HG03342 (cell line): ENCODE data around the gene PPP4C.
"Not testable (repeated sequence)": the region's sequence is repeated elsewhere in the genome, so short reads cannot be mapped to it uniquely, and the experiment has no call there.

Experiments
- ATAC-seq: cut with Tn5 transposase; IDR thresholded peaks from one replicate; pipeline ENCODE4 v1.9.1; 2021; ENCODE audit warnings: mild to moderate bottlenecking, moderate library complexity; ENCODE audit not compliant: unreplicated experiment

PPP4C gene

DNA sequence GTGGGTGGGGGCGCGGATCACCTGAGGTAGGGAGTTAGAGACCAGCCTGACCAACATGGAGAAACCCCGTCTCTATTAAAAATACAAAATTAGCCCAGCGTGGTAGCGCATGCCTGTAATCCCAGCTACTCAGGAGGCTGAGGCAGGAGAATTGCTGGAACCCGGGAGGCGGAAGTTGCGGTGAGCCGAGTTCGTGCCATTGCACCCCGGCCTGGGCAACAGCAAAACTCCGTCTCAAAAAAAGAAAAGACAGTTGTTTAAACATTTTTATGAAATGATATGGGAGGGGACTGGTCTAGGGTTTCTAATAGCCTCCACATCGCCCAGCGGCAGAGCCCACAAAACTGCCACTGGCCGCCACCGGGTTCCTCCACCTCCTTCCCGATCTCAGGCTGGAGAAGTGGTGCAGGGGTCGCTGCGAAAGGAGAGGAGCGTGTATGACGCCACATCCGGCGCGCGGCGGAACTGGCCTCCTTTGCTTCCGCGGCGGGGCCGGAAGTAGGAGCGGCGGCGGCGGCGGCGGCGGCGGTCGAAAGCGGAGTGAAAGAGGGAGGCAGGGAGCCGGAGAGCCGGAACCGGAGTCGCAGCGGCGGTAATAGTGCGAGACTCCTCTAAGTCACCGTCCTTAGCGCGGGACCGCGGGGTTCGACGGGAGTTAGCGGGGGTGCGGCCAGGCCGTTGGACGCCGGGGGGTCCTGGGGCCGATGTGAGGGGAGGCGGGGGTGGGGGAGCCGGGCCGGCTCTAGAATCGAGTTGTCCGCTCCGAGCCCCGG lies at the start of gene PPP4C:
TSS of gene PPP4C (plus strand) at position 492 of the 773 bp plus-strand sequence. CDS start 384 bp downstream, outside the sequence.
- peak; percentile 65 for ATAC-seq

DNA sequence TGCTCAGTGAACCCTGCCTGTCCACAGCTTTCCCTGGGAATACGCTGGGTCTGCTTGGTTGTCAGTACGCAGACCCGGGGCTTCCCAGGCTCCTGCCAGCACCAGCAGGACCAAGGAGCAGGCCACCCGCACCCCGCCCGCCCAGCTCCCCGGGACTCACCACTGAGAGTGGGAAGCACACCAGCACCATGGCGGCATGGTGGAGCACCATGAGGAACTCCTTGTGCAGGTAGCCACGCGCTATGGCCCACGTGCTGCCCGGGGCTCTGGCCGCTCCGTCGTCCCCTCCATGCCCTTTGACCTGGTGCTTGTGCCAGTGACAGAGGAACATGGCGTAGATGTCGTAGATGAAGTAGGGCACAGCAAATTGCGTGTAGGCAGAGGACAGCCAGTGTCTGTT lies 49.3 kb upstream of the PPP4C start:
- ATAC-seq, result no peak

DNA sequence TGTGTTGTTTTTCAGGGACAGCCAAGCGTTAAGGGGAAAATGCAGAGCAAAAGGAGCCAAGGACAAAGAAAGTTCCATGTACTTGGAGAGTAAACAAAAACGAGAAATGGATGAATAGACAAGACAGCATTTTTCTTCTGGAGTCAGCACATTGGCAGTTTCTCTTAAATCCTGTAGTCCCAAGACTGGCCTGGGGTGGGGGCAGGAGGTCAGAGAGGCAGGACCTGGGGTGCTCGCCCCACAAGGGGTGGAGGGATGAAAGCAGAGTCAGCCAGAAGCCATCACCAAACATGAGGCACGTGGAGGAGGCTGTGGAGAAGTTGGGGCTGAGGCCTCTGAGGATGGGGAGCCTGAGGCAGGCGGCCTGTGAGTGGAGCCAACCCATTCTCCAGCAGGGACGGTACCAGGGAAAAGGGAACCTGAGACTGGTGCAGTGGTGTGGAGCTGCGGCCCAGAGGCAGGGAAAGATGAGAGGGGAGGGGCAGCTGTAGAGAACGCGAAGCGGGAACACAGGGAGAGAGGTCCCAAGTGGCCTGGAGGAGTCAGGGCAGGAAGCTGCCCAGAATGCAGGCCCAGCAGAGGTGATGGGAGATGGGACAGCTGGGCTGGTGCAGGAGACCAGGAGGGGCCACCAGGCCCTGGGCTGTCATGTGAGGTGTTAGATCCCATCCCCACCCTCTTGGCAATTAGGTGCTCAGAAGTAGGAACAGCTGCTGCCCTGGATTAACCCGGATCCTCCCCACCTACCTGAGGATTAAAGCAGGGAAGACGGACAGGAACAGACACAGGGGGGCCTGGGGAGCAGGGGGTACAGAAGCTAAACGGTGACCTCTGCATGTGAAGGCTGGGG lies 48.0 kb upstream of the PPP4C start:
- ATAC-seq, result no peak

DNA sequence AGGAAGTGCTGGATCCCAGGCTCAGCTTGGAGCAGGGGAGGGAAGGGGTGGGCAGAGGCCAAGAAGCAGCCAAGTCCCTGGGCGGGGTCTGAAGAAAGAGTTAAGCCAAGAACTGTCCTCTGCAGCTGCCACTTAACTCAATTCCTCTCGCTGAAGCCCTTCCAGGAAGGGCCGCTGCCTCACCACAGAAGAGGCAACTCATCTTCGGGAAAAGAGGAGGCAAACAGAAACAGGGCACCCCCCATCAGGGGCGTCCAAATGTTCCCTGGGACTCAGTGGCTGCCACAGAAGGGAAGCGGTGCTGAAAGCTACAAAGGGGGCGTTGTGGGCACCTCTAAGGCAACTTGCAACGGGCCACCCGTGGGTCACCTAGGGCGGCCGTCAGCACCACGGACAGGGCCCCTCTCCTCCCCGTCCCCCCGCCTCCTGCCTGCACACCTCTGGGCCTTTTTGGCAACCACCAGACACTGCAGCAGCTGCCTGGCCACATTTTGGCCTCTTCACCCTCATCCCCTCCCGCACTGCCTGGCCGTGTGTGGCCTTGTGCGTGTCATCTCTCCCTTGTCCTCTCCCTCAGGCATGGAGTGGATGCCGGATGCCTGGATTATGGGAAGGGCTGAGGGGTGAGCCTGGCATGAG lies 47.2 kb upstream of the PPP4C start:
- ATAC-seq, result no peak

DNA sequence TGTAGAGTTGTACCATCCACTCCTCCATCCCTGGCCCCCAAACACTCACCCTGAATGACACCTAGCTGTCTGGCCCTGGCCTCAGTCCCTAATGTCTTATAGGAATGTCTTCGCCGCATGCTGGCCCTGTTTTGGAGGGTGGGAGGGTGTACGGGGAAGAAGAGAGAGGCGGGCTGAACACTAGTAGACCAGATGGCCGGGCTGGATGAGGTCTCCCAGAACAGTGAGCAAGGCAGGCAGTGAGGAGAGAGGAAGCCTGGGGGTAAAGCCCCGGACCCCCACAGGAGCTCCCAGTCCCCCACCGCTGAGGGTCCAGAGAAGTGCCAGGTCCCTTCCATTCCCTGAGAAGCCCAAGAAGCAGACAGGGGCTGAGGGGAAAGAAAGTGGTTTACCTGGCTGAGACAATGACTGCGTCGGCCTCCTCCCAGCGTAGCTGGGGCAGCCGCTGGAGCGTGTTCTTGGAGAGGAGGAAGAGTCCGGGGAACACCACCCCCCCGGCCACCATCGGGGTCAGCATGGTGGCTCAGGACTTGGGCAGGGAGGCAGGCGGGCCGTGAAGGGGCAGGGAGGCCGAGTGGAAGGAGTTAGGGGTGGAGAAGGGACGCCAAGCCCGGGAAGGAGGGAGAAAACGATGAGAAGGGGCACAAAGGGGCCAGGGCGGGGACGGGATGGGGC lies 45.6 kb upstream of the PPP4C start:
- no peak for ATAC-seq

DNA sequence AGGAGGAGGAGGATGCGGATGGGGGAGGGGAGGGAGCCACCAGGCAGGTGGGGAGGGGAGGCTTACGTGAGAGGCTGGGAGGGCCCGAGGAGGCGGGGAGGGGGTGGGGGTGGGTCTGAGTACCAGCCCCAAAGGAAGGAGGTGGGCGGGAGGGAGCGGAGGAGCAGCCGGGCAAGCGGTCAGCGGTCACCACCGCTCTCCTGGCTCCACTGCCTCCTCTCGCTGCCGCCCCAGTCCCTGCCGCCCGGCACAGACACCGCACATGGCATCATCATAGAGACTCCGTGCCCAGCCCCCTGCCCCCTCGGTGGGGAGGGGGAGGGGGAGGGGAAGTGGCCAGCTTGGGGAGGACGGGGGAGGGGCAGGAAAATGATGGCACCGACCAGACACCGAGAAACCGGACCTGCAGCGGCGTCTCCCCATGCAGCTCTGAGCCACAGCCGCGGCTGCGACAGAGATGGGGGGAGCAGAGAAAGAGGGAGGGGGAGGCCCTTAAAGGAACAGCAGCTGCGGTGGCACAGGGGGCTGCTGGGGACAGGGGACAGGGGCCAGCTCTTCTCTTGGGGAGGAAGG lies 44.9 kb upstream of the PPP4C start, which contains the start of gene TLCD3B:
TSS of gene TLCD3B (minus strand) at position 431 of the 573 bp plus-strand sequence. CDS start 744 bp downstream, outside the sequence.
- ATAC-seq, result no peak

DNA sequence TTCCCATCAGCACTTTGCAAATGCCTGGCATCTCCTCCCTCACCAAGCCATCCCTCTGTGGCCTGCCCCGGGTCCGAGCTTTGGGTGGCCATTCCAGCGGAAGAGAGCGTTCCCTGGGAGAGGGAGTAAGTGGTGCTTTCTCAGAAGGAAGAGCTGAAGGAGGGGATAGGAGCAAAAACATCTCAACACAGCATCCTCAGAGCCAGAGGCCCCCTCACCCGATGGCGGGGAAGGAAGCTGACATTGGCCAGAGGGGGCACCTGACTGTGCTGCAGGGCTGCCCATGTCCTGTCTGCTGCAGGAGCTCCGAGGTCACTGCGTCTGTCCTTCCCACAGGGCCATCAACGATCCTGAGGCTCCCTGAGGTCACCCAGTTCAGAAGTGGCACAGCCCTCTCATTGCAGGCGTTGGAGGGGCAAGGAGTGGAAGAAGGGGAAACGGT lies 44.3 kb upstream of the PPP4C start:
- ATAC-seq, result no peak

DNA sequence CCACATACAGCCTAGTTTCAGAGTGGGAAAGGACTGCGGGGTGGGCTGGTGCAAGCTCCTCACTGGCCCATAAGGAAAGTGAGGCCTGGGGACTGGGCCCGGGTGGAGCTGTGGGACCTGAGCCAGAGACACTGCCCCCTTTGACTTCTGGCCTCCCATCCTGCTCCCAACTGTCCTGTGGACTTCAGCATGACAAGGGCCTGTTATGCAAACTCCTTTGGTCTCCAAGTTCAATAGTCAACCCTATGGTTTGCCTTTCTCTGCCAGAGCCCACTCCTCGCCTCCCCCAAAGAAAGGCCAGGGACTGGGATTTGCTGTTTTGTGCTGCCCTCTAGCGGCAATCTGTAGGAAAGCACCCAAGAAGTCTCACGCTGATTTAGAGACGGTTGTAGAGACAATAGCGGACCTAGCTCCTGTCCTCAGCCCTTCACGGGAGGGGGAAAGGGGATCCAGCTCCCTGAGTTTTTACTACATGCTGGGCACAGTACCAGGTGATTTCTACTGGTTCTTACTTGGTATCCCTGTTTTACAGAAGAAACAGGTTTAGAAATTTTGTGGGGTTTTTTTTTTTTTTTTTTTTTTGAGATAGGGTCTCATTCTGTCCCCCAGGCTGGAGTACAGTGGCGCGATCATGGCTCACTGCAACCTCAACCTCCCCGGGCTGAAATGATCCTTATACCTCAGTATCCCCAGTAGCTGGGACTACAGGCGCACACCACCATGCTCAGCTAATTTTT lies 43.5 kb upstream of the PPP4C start:
- no peak for ATAC-seq

DNA sequence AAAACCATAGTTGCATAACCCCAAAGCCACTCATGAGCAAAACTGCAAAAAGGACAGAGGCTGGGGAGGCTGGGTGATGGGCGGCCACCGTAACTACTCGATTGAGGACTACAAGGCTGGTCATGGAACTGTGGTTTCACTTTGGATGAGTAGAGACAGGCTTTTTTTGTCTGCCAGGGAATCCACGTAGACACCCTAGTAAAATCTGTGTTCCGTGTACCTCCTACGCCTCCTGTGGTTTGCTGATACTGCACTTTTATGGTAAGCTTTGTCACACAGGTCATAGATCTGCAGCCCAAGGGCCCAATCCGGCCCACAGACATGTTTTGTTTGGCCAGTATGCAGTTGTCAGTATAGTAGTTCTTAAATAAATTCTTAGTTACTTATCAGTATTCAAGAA lies 42.5 kb upstream of the PPP4C start:
- ATAC-seq, result no peak

DNA sequence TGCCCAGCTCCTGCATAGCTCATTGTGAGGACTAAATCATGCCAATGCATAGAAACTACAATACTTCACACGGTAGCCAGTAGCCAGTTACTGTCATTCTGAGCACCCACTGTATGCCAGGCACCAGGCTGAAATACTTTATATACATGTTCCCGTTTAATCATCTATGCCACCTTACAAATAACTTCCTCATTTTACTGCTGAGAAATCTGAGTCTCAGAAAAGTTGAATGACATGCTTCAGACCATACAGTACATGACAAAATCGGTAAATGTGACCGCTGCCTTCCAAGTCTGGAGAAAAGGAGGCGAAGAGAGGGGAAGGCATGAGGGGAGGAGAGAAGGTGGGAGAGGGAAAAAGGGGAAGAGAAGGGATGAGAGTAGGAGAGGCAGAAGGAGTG lies 35.6 kb upstream of the PPP4C start:
- ATAC-seq, result no peak

DNA sequence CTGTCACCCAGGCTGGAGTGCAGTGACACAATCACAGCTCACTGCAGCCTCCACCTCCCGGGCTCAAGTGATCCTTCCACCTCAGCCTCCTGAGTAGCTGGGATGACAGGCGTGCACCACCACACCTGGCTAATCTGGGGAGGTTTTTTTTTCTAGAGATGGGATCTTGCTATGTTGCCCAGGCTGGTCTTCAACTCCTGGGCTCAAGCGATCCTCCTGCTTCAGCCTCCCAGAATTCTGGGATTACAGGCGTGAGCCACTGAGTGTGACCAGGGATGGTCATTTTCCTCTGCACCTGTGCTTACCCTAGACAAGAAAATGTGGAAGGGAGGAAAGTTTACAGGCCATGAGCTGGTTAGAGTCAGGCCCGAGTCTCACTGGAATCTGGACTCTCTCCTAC lies 35.1 kb upstream of the PPP4C start:
- not testable (repeated sequence) for ATAC-seq

DNA sequence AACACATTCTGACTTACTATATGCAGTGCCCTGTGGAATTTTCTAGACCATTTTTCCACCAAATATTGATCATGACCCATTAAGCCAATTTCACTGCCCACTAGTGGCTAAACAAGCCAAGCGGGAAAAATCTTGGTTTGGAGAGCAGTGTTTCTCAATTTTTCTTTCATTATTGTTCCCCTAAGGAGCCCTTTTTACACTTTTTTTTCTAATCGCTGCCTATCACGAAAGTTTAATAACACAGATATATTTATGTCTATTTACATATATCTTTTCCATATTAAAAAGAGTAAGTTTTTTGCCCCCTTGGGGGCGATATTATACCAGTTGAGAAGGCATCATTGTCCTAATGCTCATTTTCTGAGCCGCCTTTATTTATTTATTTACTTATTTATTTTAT lies 34.0 kb upstream of the PPP4C start:
- ATAC-seq, result no peak

DNA sequence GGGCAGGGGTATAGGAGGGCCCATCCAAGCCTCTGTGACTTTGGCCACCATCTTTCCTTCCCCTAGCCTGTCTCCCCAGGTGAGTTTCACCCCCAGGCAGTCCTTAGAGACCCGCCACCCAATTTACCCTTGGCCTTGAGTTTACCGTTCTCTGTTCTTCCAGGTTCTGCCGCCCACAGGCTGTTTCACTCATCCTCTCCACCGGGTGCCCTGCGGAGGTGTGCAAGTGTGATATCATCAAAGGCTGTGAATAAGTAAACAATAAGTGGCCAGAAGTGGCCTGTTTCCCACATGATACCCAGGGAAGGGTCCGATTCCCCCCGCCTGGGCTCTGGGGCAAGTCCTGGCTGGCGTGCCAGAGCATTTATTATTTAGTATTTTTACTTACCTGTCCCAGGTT lies 29.6 kb upstream of the PPP4C start:
- ATAC-seq, result no peak

DNA sequence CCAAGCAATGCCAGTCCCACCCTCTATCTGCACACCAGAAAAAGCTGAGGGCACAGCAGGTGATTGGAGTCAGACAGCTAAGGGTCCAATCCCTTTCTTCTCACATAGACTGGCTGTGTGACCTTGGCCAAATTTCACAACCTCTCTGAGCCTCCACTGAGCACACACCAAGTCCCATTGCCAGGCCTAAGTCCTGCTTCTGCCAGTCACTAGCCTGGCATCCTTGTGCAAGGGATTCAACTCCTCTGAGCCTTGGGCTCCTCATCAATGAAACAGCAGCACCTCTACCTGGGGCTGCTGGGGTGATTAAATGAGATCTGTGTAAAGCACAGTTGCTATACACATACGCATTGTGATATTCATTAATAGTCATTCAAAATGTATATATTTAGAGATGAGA lies 29.2 kb upstream of the PPP4C start:
- ATAC-seq, result no peak

DNA sequence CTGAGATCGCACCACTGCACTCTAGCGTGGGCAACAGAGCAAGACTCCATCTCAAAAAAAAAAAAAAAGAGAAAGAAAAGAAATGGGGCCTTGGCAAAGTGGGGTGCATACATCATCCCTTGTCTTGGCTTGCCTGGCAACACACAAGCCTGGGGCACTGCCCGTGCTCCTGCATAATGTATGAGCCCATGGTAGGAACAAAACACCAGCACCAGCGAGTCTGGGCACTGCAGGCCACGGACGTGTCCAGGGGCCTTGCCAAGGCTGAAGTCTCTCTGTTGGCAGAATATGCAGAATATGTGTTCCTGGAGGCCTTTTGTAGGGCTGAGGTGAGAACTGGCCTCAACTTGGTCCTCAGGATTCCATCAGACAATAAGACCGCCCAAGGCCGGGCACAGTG lies 25.9 kb upstream of the PPP4C start:
- no peak for ATAC-seq

DNA sequence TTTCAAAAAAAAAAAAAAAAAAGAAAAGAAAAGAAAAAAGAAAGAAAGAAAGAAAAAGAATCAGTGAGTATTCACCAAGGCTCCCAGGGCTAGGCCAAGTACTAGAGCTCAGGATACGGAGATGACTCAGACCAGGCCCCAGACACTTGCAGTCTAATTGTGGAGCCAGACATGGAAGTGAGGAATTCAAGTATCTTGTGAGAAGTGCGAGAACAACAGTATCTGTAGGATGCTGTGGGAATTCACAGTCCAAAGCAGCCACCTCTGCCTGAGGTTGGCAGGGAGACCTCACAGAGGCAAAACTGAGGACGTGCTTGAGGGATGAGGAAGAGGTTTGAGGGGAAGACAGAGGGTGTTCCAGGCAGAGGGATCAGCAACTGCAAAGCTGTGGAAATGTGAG lies 24.3 kb upstream of the PPP4C start:
- no peak for ATAC-seq

DNA sequence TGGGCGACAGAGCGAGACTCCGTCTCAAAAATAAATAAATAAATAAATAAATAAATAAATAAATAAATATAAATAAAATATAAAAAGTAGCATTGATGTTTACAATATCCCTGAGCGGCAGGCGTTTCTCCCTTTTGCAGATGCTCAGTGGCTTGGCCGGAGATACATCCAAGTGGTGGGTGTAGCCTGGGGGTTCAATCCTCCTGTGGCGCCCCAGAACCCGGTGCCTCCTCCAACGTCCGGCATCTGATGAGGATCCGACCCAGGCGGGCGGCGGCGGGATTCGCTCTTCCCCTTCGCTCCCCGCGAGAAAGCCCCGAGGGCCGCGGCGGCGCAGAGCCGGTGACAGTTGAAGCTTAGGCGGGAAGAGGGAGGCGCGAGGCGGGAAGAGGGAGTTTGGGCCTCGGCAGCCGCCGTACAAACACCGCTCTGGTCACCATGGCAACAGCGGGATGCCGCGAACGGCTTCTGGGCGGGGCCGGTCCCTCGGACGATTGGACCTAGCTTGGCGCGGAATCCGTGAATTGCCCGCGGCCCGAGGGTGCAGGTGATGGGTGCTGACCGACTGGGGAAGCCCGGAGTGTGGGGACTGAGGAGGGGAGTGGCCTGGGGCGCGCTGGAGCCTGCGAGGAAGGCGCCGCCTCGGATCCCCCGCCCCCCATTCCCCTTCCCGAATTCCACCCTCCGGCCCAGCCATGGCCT lies 23.0 kb upstream of the PPP4C start:
- peak; percentile 69 for ATAC-seq

DNA sequence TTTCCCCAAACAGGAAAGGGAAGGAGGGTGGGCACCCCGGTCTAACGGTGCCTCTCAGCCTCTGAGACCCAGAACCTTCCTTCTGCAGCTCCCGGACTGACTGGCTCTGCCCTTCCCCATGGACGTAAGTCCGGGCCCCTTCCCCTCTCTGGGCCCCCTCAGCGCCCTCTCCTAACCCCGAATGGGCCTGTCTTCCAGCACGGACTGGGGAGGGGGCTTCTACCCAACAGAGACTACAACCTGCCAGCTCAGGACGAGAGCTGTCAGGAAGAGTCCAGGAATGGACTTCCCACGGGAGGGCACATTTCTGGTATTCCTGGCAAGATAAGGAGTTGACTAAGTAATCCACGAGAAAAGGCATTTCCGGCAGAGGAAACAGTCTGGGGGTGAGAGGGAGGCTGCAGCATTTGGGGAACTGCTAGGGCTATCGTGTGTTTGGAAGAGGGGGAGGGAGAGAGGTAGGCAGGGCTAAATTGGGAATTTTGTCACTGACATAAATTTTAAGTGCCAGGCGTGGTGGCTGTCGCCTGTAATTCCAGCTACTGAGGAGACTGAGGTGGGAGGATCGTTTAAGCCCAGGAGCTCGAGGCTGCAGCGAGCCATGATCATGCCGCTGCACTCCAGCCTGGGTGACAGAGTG lies 22.3 kb upstream of the PPP4C start:
- ATAC-seq, result no peak

DNA sequence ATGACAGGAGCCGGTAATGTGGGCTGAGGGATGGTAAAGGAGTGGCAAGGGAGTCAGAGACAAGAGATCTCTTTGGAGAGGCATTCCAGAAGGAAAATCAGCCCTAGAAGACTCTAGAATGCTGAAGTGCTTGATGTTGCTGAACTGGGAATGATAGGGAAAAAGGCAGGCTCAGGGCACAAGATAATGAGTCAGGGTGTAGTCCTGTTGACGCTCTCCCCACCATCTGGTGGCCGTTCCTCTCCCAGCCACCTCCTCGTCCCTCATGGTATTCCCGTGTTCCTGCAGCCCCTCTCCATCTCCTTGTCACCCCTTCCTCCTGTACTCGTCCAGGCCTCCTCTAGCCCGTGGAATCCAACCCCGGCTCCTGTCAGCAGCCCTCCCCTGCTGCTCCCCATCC lies 21.3 kb upstream of the PPP4C start:
- ATAC-seq, result no peak
